Measurements from ENCODE around the gene RRP8. TPM values are rescaled to one million over a fixed set of nuclear protein-coding genes. Genes with fewer than 3 reads are reported as not detected.

RRP8 gene
- total and polyA plus RNA-seq, 10 donors: 17.0 to 28.4 (median 23.6) TPM

DNA sequence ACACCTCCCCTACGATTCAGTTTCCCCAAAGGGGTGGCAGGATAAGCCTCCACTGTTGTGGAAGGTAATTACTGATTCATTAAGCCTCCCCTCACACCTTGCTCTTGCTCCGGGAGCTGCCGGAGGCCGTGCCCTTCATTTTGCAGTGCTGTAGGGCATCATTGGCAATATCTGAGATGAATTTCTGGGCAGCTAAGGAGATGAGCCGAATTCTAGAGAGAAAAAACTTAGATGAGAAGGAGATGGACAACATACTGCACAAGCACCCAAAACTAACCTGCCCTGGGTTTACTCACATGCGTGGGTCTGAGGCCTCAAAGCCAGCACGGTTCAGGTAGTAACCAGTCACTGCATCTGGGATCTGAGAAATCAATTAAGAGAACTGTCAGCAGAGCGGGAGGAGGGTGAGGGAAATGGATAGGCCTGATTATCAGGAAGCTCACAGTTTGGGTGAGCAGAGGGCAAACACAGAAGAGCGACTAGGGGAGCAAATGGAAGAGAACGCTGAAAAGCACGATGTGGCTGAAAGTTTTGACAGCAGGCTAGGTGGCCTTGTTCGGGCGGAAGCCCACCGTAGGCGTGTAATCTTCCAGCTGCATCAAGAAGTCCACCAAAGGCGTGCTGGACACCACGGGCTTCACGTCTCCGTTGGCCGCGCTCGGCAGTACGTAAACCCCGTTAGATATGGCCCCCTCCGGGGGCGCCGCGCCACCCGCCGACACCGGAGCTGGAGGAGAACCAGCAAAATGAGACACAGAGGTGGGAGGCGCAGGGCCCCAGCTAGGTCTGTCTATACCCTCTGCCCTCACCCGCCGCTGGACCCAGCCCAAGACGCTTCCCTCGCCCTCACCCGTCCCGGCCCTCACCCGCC lies 7.9 kb upstream of the RRP8 start:
- intact Hi-C loops (cut with DNase I; ENCODE audit: low total_unique reads): no loop called here
- peak overlapping the region; percentile 92 to 100 (median 98) for H3K27ac ChIP-seq
- H3K4me3 ChIP-seq: peak overlapping the region; percentile 52 to 92 (median 68)
- 13 to 18% (median 17%) methylated on average over 33 to 39 of the region's 39 CpGs for WGBS, 5 donors
- no peak for TF ChIP-seq POLR2A (IDR thresholded peaks at IDR 0.05)
- TF ChIP-seq CTCF (IDR thresholded peaks at IDR 0.05 in 8 of 11, conservative IDR thresholded peaks at IDR 0.05 in 3 of 11): no peak
- TF ChIP-seq POLR2AphosphoS5 (IDR thresholded peaks at IDR 0.05): peak in 1 of 3 donors; percentile 60
- no peaks in the 10 kb centered on the region for H3K9me3 ChIP-seq
- H3K4me1 ChIP-seq: peaks cover 44 to 94% (median 66%) of the 10 kb centered on the region in 6 donors
- H3K36me3 ChIP-seq: peaks cover 9 to 73% (median 61%) of the 10 kb centered on the region in 6 donors
- no peaks in the 10 kb centered on the region for H3K27me3 ChIP-seq (replicated peaks in 1 of 7)
- DNase-seq: peak; percentile 69

GRCh38 chr11:6610591-6610990 lies 7.2 kb upstream of the RRP8 start:
- no peaks in the 10 kb centered on the region for H3K27me3 ChIP-seq (replicated peaks in 1 of 7)
- H3K9me3 ChIP-seq: no peaks in the 10 kb centered on the region
- TF ChIP-seq POLR2A (IDR thresholded peaks at IDR 0.05): no peak
- no peak for TF ChIP-seq CTCF (IDR thresholded peaks at IDR 0.05 in 8 of 11, conservative IDR thresholded peaks at IDR 0.05 in 3 of 11)
- peak in 1 of 3 donors; percentile 33 for TF ChIP-seq POLR2AphosphoS5 (IDR thresholded peaks at IDR 0.05)
- intact Hi-C loops (cut with DNase I; ENCODE audit: low total_unique reads): no loop called here
- 87 to 96% (median 91%) methylated on average over 6 of the region's 6 CpGs for WGBS, 5 donors
- H3K4me3 ChIP-seq: peak overlapping the region in 4 of 8 donors; percentile 64 to 92 (median 72)
- peak overlapping the region in 6 of 8 donors; percentile 36 to 100 (median 98) for H3K27ac ChIP-seq
- H3K36me3 ChIP-seq: peaks cover 9 to 73% (median 54%) of the 10 kb centered on the region in 6 donors
- peak; percentile 80 for DNase-seq
- peaks cover 50 to 94% (median 69%) of the 10 kb centered on the region in 6 donors for H3K4me1 ChIP-seq

- intact Hi-C loops (cut with DNase I; ENCODE audit: low total_unique reads): no loop called here
- no peak overlapping the region for H3K4me3 ChIP-seq
- peak overlapping the region in 6 of 8 donors; percentile 22 to 98 (median 96) for H3K27ac ChIP-seq
- no peaks in the 10 kb centered on the region for H3K9me3 ChIP-seq
- TF ChIP-seq POLR2AphosphoS5 (IDR thresholded peaks at IDR 0.05): no peak
- no peak for TF ChIP-seq CTCF (IDR thresholded peaks at IDR 0.05 in 8 of 11, conservative IDR thresholded peaks at IDR 0.05 in 3 of 11)
- 76 to 89% (median 80%) methylated on average over 8 of the region's 8 CpGs for WGBS, 5 donors
- H3K4me1 ChIP-seq: peaks cover 60 to 94% (median 80%) of the 10 kb centered on the region in 6 donors
- peaks cover 9 to 68% (median 44%) of the 10 kb centered on the region in 6 donors for H3K36me3 ChIP-seq
- no peaks in the 10 kb centered on the region for H3K27me3 ChIP-seq (replicated peaks in 1 of 7)
- DNase-seq: no peak
Measured at GRCh38 chr11:6609502-6610015, 6.1 kb upstream of the RRP8 start.
